Endodermal cell (in vitro differentiated cells): ENCODE measurements around the gene LAMTOR1. TPM values are rescaled to one million over a fixed set of nuclear protein-coding genes. Genes with fewer than 3 reads are reported as not detected.

Experiments
- DNase-seq: peaks from one replicate; pipeline ENCODE4 v3.0.0-alpha.2; 2017
- H3K27ac ChIP-seq: 2 replicates; pipeline ENCODE4 v1.5.1; 2013; ENCODE audit warnings: mild to moderate bottlenecking, low read depth, low read length, moderate library complexity
- H3K27me3 ChIP-seq: 2 replicates; pipeline ENCODE4 v1.6.1; 2013; ENCODE audit warnings: mild to moderate bottlenecking, low read length, moderate library complexity; ENCODE audit not compliant: insufficient read depth, control insufficient read depth, poor library complexity, severe bottlenecking
- H3K36me3 ChIP-seq: 2 replicates; pipeline ENCODE4 v1.7.0; 2013; ENCODE audit warnings: mild to moderate bottlenecking, low read length, moderate library complexity; ENCODE audit not compliant: control insufficient read depth, insufficient read depth
- H3K4me1 ChIP-seq: one replicate; pipeline ENCODE4 v1.7.0; 2013; ENCODE audit warnings: low read length; ENCODE audit not compliant: control insufficient read depth, insufficient read depth
- H3K4me3 ChIP-seq: 2 replicates; pipeline ENCODE4 v1.5.1; 2013; ENCODE audit warnings: mild to moderate bottlenecking, low read length, moderate library complexity
- H3K9ac ChIP-seq: 2 replicates; pipeline ENCODE4 v1.6.1; 2013; ENCODE audit warnings: mild to moderate bottlenecking, low read length, moderate library complexity; ENCODE audit not compliant: poor library complexity, severe bottlenecking; ENCODE audit errors: extremely low read depth
- H3K9me3 ChIP-seq: 2 replicates; pipeline ENCODE4 v1.6.1; 2013; ENCODE audit warnings: mild to moderate bottlenecking, low read length, moderate library complexity; ENCODE audit not compliant: control insufficient read depth
- H3K27ac Mint-ChIP-seq: 2 replicates; pipeline ENCODE4 v1.8.0; 2020; ENCODE audit warnings: mixed read lengths
- H3K27me3 Mint-ChIP-seq: 2 replicates; pipeline ENCODE4 v1.8.0; 2021; ENCODE audit warnings: mild to moderate bottlenecking, mixed read lengths; ENCODE audit not compliant: insufficient read depth
- H3K36me3 Mint-ChIP-seq: 2 replicates; pipeline ENCODE4 v1.8.0; 2020; ENCODE audit warnings: low read depth, mixed read lengths
- H3K4me1 Mint-ChIP-seq: 2 replicates; pipeline ENCODE4 v1.8.0; 2020; ENCODE audit warnings: mixed read lengths
- H3K4me3 Mint-ChIP-seq: 2 replicates; pipeline ENCODE4 v1.8.0; 2020; ENCODE audit warnings: mild to moderate bottlenecking, moderate library complexity, mixed read lengths
- H3K9me3 Mint-ChIP-seq: 2 replicates; pipeline ENCODE4 v1.8.0; 2020; ENCODE audit warnings: mild to moderate bottlenecking, mixed read lengths
- CTCF ChIP-seq: fragments of 200-600 bp; sonication (generic); conservative IDR thresholded peaks from 2 replicates; pipeline ENCODE4 v1.5.0; 2021; ENCODE audit warnings: antibody characterized with exemption, mild to moderate bottlenecking
- WGBS, 2 experiments: methylation state at CpG; one replicate each; pipeline versions ENCODE4 v1.1.5 to v1.1.7; 2013; ENCODE audit warnings: missing lambda C conversion rate in 2 of 2, mixed read lengths in 1 of 2; ENCODE audit not compliant: insufficient coverage in 1 of 2, insufficient read length in 1 of 2; 5-methylcytosine and 5-hydroxymethylcytosine counted together
- total RNA-seq, 2 donors: library from RNA; stranded (reverse); fragmentation: NEBNext Ultra II Directional in 1 of 2; extraction: Animal tissue kit (Norgen Biotek cat#: 25700) in 1 of 2; gene quantifications; 2 replicates in 1 of 2; 3 replicates in 1 of 2; pipeline ENCODE4 v1.2.1, GENCODE V29; 2021

Gene LAMTOR1
- total RNA-seq, 2 donors from 2014 or later = 92.0 to 104 TPM

- Histone ChIP-seq H3K27me3 (no peaks in the 10 kb centered on the region), H3K27ac (no peak overlapping the region), H3K36me3 (no peaks in the 10 kb centered on the region), H3K9me3 (no peaks in the 10 kb centered on the region), H3K9ac (no peak overlapping the region), H3K4me3 (no peak overlapping the region), H3K4me1 (no peaks in the 10 kb centered on the region)
- Mint-ChIP-seq H3K4me3 (no peak overlapping the region), H3K4me1 (no peaks in the 10 kb centered on the region), H3K27me3 (peaks cover 21% of the 10 kb centered on the region), H3K9me3 (no peaks in the 10 kb centered on the region), H3K27ac (no peak overlapping the region), H3K36me3 (no peaks in the 10 kb centered on the region)
- no peak for TF ChIP-seq CTCF
- DNase-seq = no peak
- 90 to 100% methylated on average over 1 to 2 of the region's 2 CpGs for WGBS, 2 experiments
Observed at GRCh38 chr11:72140661-72141060, 37.6 kb upstream of the LAMTOR1 start.

- H3K9me3 ChIP-seq = no peaks in the 10 kb centered on the region
- Mint-ChIP-seq H3K9me3 (no peaks in the 10 kb centered on the region), H3K36me3 (no peaks in the 10 kb centered on the region), H3K4me3 (no peak overlapping the region), H3K27me3 (peaks cover 21% of the 10 kb centered on the region), H3K27ac (no peak overlapping the region), H3K4me1 (no peaks in the 10 kb centered on the region)
- DNase-seq = no peak
- no peaks in the 10 kb centered on the region for H3K27me3 ChIP-seq
- H3K4me3 ChIP-seq = no peak overlapping the region
- 95 to 100% methylated on average over 4 to 11 of the region's 11 CpGs for WGBS, 2 experiments
- H3K27ac ChIP-seq = no peak overlapping the region
- H3K9ac ChIP-seq = no peak overlapping the region
- H3K4me1 ChIP-seq = no peaks in the 10 kb centered on the region
- TF ChIP-seq CTCF = no peak
- H3K36me3 ChIP-seq = no peaks in the 10 kb centered on the region
Observed at GRCh38 chr11:72139500-72139899, 36.4 kb upstream of the LAMTOR1 start.

GRCh38 chr11:72138821-72139390 is 35.8 kb upstream of the LAMTOR1 start:
- Histone ChIP-seq H3K27me3 (peaks cover 1% of the 10 kb centered on the region), H3K4me3 (no peak overlapping the region), H3K36me3 (no peaks in the 10 kb centered on the region), H3K27ac (no peak overlapping the region), H3K9ac (no peak overlapping the region), H3K9me3 (no peaks in the 10 kb centered on the region), H3K4me1 (no peaks in the 10 kb centered on the region)
- Mint-ChIP-seq H3K27ac (no peak overlapping the region), H3K9me3 (no peaks in the 10 kb centered on the region), H3K36me3 (no peaks in the 10 kb centered on the region), H3K27me3 (peaks cover 20% of the 10 kb centered on the region), H3K4me1 (no peaks in the 10 kb centered on the region), H3K4me3 (no peak overlapping the region)
- 89 to 98% methylated on average over 5 to 12 of the region's 12 CpGs for WGBS, 2 experiments
- no peak for DNase-seq
- TF ChIP-seq CTCF = no peak
